GM18867 (cell line): ENCODE results near the gene KCNH2.

Source experiments
- ATAC-seq: cut with Tn5 transposase; IDR thresholded peaks from one replicate; pipeline ENCODE4 v1.9.1; 2021; ENCODE audit warnings: mild to moderate bottlenecking, moderate library complexity; ENCODE audit not compliant: unreplicated experiment

KCNH2 gene

GRCh38 chr7:150938566-150938965 is 39.6 kb downstream of the KCNH2 start:
- no peak for ATAC-seq

GRCh38 chr7:150937848-150938561 is 40.1 kb downstream of the KCNH2 start:
- ATAC-seq: no peak

- no peak for ATAC-seq
Measured at GRCh38 chr7:150936018-150936417, 42.1 kb downstream of the KCNH2 start.

GRCh38 chr7:150935149-150935548 is 43.0 kb downstream of the KCNH2 start:
- no peak for ATAC-seq

- no peak for ATAC-seq
Measured at GRCh38 chr7:150934045-150934766, 43.9 kb downstream of the KCNH2 start.

GRCh38 chr7:150931199-150931869 is 46.8 kb downstream of the KCNH2 start:
- ATAC-seq: no peak

GRCh38 chr7:150928541-150928940 is 49.6 kb downstream of the KCNH2 start:
- no peak for ATAC-seq

GRCh38 chr7:150927956-150928344 is 50.2 kb downstream of the KCNH2 start:
- ATAC-seq: no peak

GRCh38 chr7:150927157-150927955 is 50.8 kb downstream of the KCNH2 start:
- ATAC-seq: no peak

GRCh38 chr7:150926066-150926465 is 52.1 kb downstream of the KCNH2 start:
- no peak for ATAC-seq

GRCh38 chr7:150924369-150924781 is 53.7 kb downstream of the KCNH2 start:
- ATAC-seq: no peak

- no peak for ATAC-seq
Measured at GRCh38 chr7:150923802-150924201, 54.3 kb downstream of the KCNH2 start.

GRCh38 chr7:150923196-150923595 is 54.9 kb downstream of the KCNH2 start:
- no peak for ATAC-seq

GRCh38 chr7:150919160-150919559 is 59.0 kb downstream of the KCNH2 start:
- no peak for ATAC-seq

- ATAC-seq: no peak
Measured at GRCh38 chr7:150918378-150918777, 59.7 kb downstream of the KCNH2 start.

GRCh38 chr7:150917969-150918368 is 60.2 kb downstream of the KCNH2 start:
- ATAC-seq: no peak

GRCh38 chr7:150916670-150917069 is 61.5 kb downstream of the KCNH2 start:
- ATAC-seq: no peak

- no peak for ATAC-seq
Measured at GRCh38 chr7:150914966-150915365, 63.2 kb downstream of the KCNH2 start.

- no peak for ATAC-seq
Measured at GRCh38 chr7:150914196-150914595, 63.9 kb downstream of the KCNH2 start.

GRCh38 chr7:150912427-150912826 is 65.7 kb downstream of the KCNH2 start:
- ATAC-seq: no peak
